Neural crest cell (in vitro differentiated cells): ENCODE results near the gene EIF2B5. TPM values are rescaled to one million over a fixed set of nuclear protein-coding genes. Genes with fewer than 3 reads are reported as not detected.

ENCODE experiments used
- DNase-seq: peaks from one replicate; pipeline ENCODE4 v3.0.0; 2021; ENCODE audit warnings: low read depth, mixed read lengths, low spot score
- H3K27ac Mint-ChIP-seq: one replicate; pipeline ENCODE4 v1.8.0; 2021; ENCODE audit warnings: mild to moderate bottlenecking, mixed read lengths; ENCODE audit not compliant: unreplicated experiment
- H3K27me3 Mint-ChIP-seq: 2 replicates; pipeline ENCODE4 v1.8.0; 2021; ENCODE audit warnings: low read depth, mild to moderate bottlenecking, mixed read lengths
- H3K36me3 Mint-ChIP-seq: 2 replicates; pipeline ENCODE4 v1.8.0; 2021; ENCODE audit warnings: low read depth, mild to moderate bottlenecking, mixed read lengths
- H3K4me1 Mint-ChIP-seq: 2 replicates; pipeline ENCODE4 v1.8.0; 2021; ENCODE audit warnings: mixed read lengths
- H3K4me3 Mint-ChIP-seq: one replicate; pipeline ENCODE4 v1.8.0; 2021; ENCODE audit warnings: mild to moderate bottlenecking, mixed read lengths
- H3K9me3 Mint-ChIP-seq: 2 replicates; pipeline ENCODE4 v1.8.0; 2021; ENCODE audit warnings: mixed read lengths
- total RNA-seq: library from RNA; stranded (reverse); gene quantifications from 2 replicates; pipeline ENCODE4 v1.2.1, GENCODE V29; 2021
- TF ChIP-seq, protein P1 (sequence below): fragments of 200-600 bp; sonication (generic); conservative IDR thresholded peaks from 2 replicates; pipeline ENCODE4 v1.5.0; 2021; ENCODE audit warnings: antibody characterized with exemption, mild to moderate bottlenecking

Gene EIF2B5
- total RNA-seq, 1 donor from 2014 or later: 57.7 TPM

DNA sequence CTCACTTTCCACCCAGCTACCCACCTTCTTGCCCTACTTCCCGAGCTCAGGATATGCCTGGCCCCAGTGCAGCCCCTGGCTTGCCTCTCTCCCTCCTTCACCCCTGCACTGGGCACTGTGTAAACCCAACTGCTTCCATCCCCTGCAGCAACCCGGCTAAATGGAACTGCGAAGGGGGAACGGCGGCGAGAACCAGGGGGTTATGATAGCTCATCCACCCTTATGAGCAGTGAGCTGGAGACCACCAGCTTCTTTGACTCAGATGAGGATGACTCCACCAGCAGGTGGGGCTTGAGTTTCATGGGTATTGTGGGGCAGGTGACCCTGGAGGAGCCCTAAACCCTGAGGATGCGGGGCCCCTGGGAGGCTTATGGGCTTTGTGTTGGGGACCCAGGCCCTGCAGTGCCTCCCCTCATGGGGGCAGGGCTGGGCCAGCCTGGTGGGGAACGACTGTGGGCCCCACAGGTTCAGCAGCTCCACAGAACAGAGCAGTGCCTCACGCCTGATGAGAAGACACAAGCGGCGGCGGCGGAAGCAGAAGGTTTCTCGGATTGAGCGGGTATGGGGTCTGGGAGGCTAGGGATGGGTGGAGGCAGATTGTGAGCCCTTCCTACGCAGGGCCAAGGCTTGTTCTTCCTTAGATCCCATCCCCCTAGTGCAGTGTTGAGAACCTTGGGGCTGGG, 29.6 kb downstream of the EIF2B5 start:
- no peaks in the 10 kb centered on the region for H3K27me3 Mint-ChIP-seq
- H3K9me3 Mint-ChIP-seq: no peaks in the 10 kb centered on the region
- DNase-seq: no peak
- H3K4me3 Mint-ChIP-seq: no peak overlapping the region
- no peak overlapping the region for H3K27ac Mint-ChIP-seq
- TF ChIP-seq, protein P1, sequence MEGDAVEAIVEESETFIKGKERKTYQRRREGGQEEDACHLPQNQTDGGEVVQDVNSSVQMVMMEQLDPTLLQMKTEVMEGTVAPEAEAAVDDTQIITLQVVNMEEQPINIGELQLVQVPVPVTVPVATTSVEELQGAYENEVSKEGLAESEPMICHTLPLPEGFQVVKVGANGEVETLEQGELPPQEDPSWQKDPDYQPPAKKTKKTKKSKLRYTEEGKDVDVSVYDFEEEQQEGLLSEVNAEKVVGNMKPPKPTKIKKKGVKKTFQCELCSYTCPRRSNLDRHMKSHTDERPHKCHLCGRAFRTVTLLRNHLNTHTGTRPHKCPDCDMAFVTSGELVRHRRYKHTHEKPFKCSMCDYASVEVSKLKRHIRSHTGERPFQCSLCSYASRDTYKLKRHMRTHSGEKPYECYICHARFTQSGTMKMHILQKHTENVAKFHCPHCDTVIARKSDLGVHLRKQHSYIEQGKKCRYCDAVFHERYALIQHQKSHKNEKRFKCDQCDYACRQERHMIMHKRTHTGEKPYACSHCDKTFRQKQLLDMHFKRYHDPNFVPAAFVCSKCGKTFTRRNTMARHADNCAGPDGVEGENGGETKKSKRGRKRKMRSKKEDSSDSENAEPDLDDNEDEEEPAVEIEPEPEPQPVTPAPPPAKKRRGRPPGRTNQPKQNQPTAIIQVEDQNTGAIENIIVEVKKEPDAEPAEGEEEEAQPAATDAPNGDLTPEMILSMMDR: no peak
- peaks cover 6% of the 10 kb centered on the region for H3K36me3 Mint-ChIP-seq
- peaks cover 6% of the 10 kb centered on the region for H3K4me1 Mint-ChIP-seq

DNA sequence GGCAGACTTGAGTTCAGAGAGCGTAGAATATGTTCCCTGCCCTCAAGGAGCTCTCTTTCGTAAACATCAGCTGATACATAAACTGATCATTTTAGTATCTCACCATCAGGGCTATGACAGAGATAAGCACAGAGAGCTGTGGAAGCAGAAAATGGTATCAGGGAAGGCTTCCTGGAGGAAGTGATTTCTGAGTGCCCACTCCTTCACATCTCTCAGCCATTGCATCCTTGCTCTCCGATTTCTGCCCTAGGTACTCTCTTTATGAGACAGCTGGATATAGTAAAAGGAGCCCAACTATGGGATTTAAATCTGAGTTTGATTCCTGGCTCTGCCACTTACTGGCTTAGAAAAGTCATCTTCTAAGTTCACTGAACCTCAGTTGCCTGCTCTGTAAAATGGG, 30.4 kb downstream of the EIF2B5 start:
- H3K4me1 Mint-ChIP-seq: peaks cover 6% of the 10 kb centered on the region
- peaks cover 6% of the 10 kb centered on the region for H3K36me3 Mint-ChIP-seq
- no peak overlapping the region for H3K27ac Mint-ChIP-seq
- no peak overlapping the region for H3K4me3 Mint-ChIP-seq
- H3K9me3 Mint-ChIP-seq: no peaks in the 10 kb centered on the region
- TF ChIP-seq, protein P1: no peak
- DNase-seq: no peak
- no peaks in the 10 kb centered on the region for H3K27me3 Mint-ChIP-seq

DNA sequence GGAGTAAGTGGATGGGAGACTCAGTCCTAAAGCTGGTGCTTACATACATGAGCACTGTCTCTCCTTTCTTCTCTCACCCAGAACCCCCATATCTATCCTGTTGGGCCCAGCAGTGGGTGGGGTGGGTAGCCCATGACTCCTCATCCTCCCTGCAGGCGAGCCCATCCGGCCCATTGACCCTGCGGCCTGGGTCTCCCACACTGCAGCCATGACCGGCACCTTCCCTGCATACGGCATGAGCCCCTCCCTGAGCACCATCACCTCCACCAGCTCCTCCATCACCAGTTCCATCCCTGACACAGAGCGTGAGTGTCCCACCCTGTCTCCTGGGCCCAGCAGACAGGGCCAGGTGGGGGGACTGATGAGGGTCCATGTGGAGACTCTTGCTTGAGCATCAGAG, 31.5 kb downstream of the EIF2B5 start:
- Mint-ChIP-seq H3K36me3 (peaks cover 9% of the 10 kb centered on the region), H3K27me3 (no peaks in the 10 kb centered on the region), H3K9me3 (no peaks in the 10 kb centered on the region), H3K4me1 (peaks cover 2% of the 10 kb centered on the region), H3K4me3 (no peak overlapping the region), H3K27ac (no peak overlapping the region)
- DNase-seq: no peak
- TF ChIP-seq, protein P1: no peak

DNA sequence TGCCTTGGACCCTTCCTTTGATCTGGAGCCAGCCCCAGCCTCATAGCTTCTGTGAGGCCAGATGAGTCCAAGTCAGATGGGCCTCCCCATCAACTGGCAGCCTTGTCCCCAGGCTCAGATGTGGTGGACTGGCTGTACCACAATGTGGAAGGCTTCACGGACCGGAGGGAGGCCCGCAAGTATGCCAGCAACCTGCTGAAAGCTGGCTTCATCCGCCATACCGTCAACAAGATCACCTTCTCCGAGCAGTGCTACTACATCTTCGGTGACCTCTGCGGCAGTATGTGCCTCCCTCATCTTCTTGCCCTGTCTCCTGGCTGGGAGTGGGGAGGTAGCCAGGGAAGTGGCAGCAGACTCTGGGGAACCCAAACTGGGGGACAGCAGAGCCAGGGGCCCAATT, 32.6 kb downstream of the EIF2B5 start:
- H3K4me1 Mint-ChIP-seq: no peaks in the 10 kb centered on the region
- H3K4me3 Mint-ChIP-seq: no peak overlapping the region
- no peaks in the 10 kb centered on the region for H3K9me3 Mint-ChIP-seq
- no peak for DNase-seq
- no peak overlapping the region for H3K27ac Mint-ChIP-seq
- no peaks in the 10 kb centered on the region for H3K27me3 Mint-ChIP-seq
- TF ChIP-seq, protein P1: no peak
- H3K36me3 Mint-ChIP-seq: peaks cover 13% of the 10 kb centered on the region

DNA sequence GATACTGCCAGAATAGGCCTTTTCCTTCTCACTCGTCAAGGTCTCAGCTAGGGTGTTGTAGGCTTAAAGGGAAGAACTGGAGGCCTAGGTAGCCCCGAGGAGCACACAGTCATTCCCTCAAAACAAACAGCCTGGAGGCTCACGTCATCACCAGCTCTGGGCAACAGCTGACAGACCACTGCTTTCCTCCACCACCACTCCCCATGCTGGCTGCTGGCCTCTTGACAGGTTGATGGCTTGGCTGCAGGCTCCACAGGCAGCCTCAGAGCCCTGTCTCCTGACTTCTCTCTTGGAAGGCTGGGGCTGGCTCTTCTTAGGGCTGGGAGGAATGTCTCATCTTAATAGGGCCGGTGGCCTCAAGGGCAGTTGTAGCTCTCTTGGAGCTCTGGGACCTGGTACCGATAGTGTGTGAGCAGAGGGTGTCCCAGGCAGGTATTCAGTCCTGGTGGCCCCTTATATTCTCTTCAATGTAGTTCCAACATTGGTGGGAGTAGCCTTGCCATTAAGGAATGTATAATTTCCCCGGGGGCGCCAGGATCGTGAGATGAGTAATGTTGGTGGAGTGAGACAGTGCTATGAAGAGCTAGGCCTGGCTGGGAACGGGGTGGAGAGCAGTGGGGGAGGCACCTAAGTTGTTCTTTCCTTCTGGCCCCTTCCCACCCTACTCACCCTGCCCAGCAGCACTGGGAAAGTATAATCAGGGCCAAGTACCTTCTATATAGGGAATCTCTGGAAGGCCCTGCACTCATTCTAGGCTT, 33.4 kb downstream of the EIF2B5 start:
- Mint-ChIP-seq H3K4me3 (no peak overlapping the region), H3K9me3 (no peaks in the 10 kb centered on the region), H3K36me3 (peaks cover 17% of the 10 kb centered on the region), H3K4me1 (no peaks in the 10 kb centered on the region), H3K27me3 (no peaks in the 10 kb centered on the region), H3K27ac (no peak overlapping the region)
- no peak for DNase-seq
- TF ChIP-seq, protein P1: no peak
